ENCODE data around the gene TRIM9.

GRCh38 chr14:51092965-51093364 is 1.9 kb downstream of the TRIM9 start:
- no peak for TF ChIP-seq CTCF (conservative IDR thresholded peaks at IDR 0.05 in 1 of 2, IDR thresholded peaks at IDR 0.05 in 1 of 2; ENCODE audit: extremely low read depth in 1 of 2, insufficient read depth in 1 of 2, low read depth in 1 of 2, low read length in 2 of 2)
- TF ChIP-seq EZH2 (IDR thresholded peaks at IDR 0.05; ENCODE audit: borderline replicate concordance, low read length), result no peak

Measured in mammary epithelial cell (primary cell).